OCI-LY3 (cell line): ENCODE results near the gene SLCO4A1.

ENCODE experiments used
- CTCF ChIP-seq: fragments of 200-600, 300-600 bp; sonication (generic); IDR thresholded peaks from 2 replicates; pipeline ENCODE4 v1.5.1; 2014; ENCODE audit warnings: antibody characterized with exemption, low read length, low read depth
- EZH2phosphoT487 ChIP-seq: fragments of 200-600 bp; shearing (Covaris generic); IDR thresholded peaks from 2 replicates; pipeline ENCODE4 v1.6.1; 2018; ENCODE audit warnings: antibody characterized with exemption, mixed run types, low read depth

GRCh38 chr20:62645613-62646012 lies 3.3 kb downstream of the SLCO4A1 start:
- no peak for TF ChIP-seq CTCF
- no peak for TF ChIP-seq EZH2phosphoT487
